PC-3 (cell line): ENCODE measurements around the gene AVEN.

Source experiments
- EZH2 ChIP-seq: fragments of 300-600 bp; sonication (generic); IDR thresholded peaks from one replicate; pipeline ENCODE4 v1.6.1; 2017; ENCODE audit warnings: antibody characterized with exemption, mild to moderate bottlenecking, low read length; ENCODE audit not compliant: unreplicated experiment
- EZH2phosphoT487 ChIP-seq: fragments of 300-600 bp; sonication (generic); IDR thresholded peaks from 2 replicates; pipeline ENCODE4 v1.6.1; 2018; ENCODE audit warnings: mild to moderate bottlenecking, antibody characterized with exemption, low read length, borderline replicate concordance

- TF ChIP-seq EZH2 (no peak), EZH2phosphoT487 (no peak)
Observed at GRCh38 chr15:33837294-33837693, 201.7 kb downstream of the AVEN start.
